ENCODE results near the gene OR8G1. TPM values are rescaled to one million over a fixed set of nuclear protein-coding genes. Genes with fewer than 3 reads are reported as not detected.
"Not testable (repeated sequence)": the region's sequence is repeated elsewhere in the genome, so short reads cannot be mapped to it uniquely, and the experiment has no call there.

The OR8G1 gene
- total RNA-seq, 1 experiment from 2014 or later, result not detected

- Histone ChIP-seq H3K9me3 (ENCODE audit: low read depth, low read length, poor library complexity, severe bottlenecking) (no peaks in the 10 kb centered on the region), H3K4me1 (ENCODE audit: insufficient read depth, low read length, poor library complexity, severe bottlenecking) (no peaks in the 10 kb centered on the region), H3K27ac (ENCODE audit: low read depth, low read length, poor library complexity, severe bottlenecking) (no peak within 1 kb of the TSS), H3K36me3 (ENCODE audit: insufficient read depth, low read length, poor library complexity, severe bottlenecking) (no peaks in the 10 kb centered on the region), H3K4me3 (ENCODE audit: low read depth, low read length, poor library complexity, severe bottlenecking) (no peak within 1 kb of the TSS), H3K27me3 (replicated peaks; ENCODE audit: insufficient read depth, low read depth, low read length, poor library complexity) (peaks cover 11% of the 10 kb centered on the region)
- intact Hi-C loops (cut with micrococcal nuclease; ENCODE audit: unreplicated experiment), result no loop called here
- BruUV-seq (replicated peaks), result no TSS peak
- ChIA-PET POLR2A (ENCODE audit: low non-redundant PET) (no interaction called here), CTCF (no interaction called here)
- TF ChIP-seq EZH2 (IDR thresholded peaks at IDR 0.05; ENCODE audit: borderline replicate concordance, low read depth, low read length, poor library complexity, severe bottlenecking), result no peak
- TF ChIP-seq, protein P1, sequence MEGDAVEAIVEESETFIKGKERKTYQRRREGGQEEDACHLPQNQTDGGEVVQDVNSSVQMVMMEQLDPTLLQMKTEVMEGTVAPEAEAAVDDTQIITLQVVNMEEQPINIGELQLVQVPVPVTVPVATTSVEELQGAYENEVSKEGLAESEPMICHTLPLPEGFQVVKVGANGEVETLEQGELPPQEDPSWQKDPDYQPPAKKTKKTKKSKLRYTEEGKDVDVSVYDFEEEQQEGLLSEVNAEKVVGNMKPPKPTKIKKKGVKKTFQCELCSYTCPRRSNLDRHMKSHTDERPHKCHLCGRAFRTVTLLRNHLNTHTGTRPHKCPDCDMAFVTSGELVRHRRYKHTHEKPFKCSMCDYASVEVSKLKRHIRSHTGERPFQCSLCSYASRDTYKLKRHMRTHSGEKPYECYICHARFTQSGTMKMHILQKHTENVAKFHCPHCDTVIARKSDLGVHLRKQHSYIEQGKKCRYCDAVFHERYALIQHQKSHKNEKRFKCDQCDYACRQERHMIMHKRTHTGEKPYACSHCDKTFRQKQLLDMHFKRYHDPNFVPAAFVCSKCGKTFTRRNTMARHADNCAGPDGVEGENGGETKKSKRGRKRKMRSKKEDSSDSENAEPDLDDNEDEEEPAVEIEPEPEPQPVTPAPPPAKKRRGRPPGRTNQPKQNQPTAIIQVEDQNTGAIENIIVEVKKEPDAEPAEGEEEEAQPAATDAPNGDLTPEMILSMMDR (conservative IDR thresholded peaks at IDR 0.05; ENCODE audit: low read depth, low read length), result no peak
- DNase-seq (ENCODE audit: low spot score), result no peak
Measured at GRCh38 chr11:124256076-124256475, 15.2 kb downstream of the OR8G1 start, which contains the start of gene OR8G5. TSS of gene OR8G5 (plus strand) at chr11:124256376. CDS start at chr11:124264932, 8,556 bp downstream.

DNA sequence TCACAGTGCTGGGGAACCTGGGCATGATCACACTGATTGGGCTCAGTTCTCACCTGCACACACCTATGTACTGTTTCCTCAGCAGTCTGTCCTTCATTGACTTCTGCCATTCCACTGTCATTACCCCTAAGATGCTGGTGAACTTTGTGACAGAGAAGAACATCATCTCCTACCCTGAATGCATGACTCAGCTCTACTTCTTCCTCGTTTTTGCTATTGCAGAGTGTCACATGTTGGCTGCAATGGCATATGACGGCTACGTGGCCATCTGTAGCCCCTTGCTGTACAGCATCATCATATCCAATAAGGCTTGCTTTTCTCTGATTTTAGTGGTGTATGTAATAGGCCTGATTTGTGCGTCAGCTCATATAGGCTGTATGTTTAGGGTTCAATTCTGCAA is 24.1 kb downstream of the OR8G1 start:
- DNase-seq (ENCODE audit: low spot score); H3K36me3 ChIP-seq (ENCODE audit: insufficient read depth, low read length, poor library complexity, severe bottlenecking); H3K4me3 ChIP-seq (ENCODE audit: low read depth, low read length, poor library complexity, severe bottlenecking); H3K27me3 ChIP-seq (replicated peaks; ENCODE audit: insufficient read depth, low read depth, low read length, poor library complexity); H3K9me3 ChIP-seq (ENCODE audit: low read depth, low read length, poor library complexity, severe bottlenecking); BruUV-seq (replicated peaks); intact Hi-C loops (cut with micrococcal nuclease; ENCODE audit: unreplicated experiment); CTCF ChIA-PET; H3K4me1 ChIP-seq (ENCODE audit: insufficient read depth, low read length, poor library complexity, severe bottlenecking); POLR2A ChIA-PET (ENCODE audit: low non-redundant PET); H3K27ac ChIP-seq (ENCODE audit: low read depth, low read length, poor library complexity, severe bottlenecking): not testable (repeated sequence)

GRCh38 chr11:124270886-124271285 is 30.0 kb downstream of the OR8G1 start:
- H3K27ac ChIP-seq (ENCODE audit: low read depth, low read length, poor library complexity, severe bottlenecking); intact Hi-C loops (cut with micrococcal nuclease; ENCODE audit: unreplicated experiment); H3K27me3 ChIP-seq (replicated peaks; ENCODE audit: insufficient read depth, low read depth, low read length, poor library complexity); H3K4me1 ChIP-seq (ENCODE audit: insufficient read depth, low read length, poor library complexity, severe bottlenecking); DNase-seq (ENCODE audit: low spot score); POLR2A ChIA-PET (ENCODE audit: low non-redundant PET); BruUV-seq (replicated peaks); H3K36me3 ChIP-seq (ENCODE audit: insufficient read depth, low read length, poor library complexity, severe bottlenecking); CTCF ChIA-PET; H3K9me3 ChIP-seq (ENCODE audit: low read depth, low read length, poor library complexity, severe bottlenecking); H3K4me3 ChIP-seq (ENCODE audit: low read depth, low read length, poor library complexity, severe bottlenecking): not testable (repeated sequence)

DNA sequence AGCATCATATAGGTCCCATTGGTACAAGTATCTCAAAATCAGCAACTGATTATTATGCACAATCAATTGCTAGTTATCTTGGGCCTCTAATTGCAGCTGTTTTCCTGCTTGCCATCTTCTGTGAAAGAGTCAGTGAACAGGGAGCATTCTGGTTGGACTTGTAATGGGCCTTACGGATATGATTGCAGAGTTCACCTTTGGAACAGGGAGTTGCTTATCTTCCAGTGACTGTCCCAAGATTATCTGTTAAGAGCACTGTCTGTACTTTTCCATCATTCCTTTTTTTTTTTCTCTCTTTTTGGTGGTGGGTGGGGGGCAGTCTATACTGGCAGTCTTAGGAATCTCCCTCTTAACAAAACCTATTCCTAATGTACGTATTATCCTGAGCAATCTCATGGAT is 33.1 kb downstream of the OR8G1 start:
- no peak overlapping the region for H3K27ac ChIP-seq (ENCODE audit: low read depth, low read length, poor library complexity, severe bottlenecking)
- ChIA-PET CTCF (no interaction called here), POLR2A (ENCODE audit: low non-redundant PET) (no interaction called here)
- intact Hi-C loops (cut with micrococcal nuclease; ENCODE audit: unreplicated experiment), result no loop called here
- no peaks in the 10 kb centered on the region for H3K36me3 ChIP-seq (ENCODE audit: insufficient read depth, low read length, poor library complexity, severe bottlenecking)
- H3K9me3 ChIP-seq (ENCODE audit: low read depth, low read length, poor library complexity, severe bottlenecking), result no peaks in the 10 kb centered on the region
- TF ChIP-seq, protein P1 (conservative IDR thresholded peaks at IDR 0.05; ENCODE audit: low read depth, low read length), result no peak
- no TSS peak for BruUV-seq (replicated peaks)
- H3K4me3 ChIP-seq (ENCODE audit: low read depth, low read length, poor library complexity, severe bottlenecking), result no peak overlapping the region
- no peak for DNase-seq (ENCODE audit: low spot score)
- H3K27me3 ChIP-seq (replicated peaks; ENCODE audit: insufficient read depth, low read depth, low read length, poor library complexity), result no peaks in the 10 kb centered on the region
- H3K4me1 ChIP-seq (ENCODE audit: insufficient read depth, low read length, poor library complexity, severe bottlenecking), result no peaks in the 10 kb centered on the region

Measured in A673 (cell line).